Measurements from ENCODE around the gene GTPBP1. TPM values are rescaled to one million over a fixed set of nuclear protein-coding genes. Genes with fewer than 3 reads are reported as not detected.

Gene GTPBP1
- total RNA-seq, 1 donor = 35.4 TPM

DNA sequence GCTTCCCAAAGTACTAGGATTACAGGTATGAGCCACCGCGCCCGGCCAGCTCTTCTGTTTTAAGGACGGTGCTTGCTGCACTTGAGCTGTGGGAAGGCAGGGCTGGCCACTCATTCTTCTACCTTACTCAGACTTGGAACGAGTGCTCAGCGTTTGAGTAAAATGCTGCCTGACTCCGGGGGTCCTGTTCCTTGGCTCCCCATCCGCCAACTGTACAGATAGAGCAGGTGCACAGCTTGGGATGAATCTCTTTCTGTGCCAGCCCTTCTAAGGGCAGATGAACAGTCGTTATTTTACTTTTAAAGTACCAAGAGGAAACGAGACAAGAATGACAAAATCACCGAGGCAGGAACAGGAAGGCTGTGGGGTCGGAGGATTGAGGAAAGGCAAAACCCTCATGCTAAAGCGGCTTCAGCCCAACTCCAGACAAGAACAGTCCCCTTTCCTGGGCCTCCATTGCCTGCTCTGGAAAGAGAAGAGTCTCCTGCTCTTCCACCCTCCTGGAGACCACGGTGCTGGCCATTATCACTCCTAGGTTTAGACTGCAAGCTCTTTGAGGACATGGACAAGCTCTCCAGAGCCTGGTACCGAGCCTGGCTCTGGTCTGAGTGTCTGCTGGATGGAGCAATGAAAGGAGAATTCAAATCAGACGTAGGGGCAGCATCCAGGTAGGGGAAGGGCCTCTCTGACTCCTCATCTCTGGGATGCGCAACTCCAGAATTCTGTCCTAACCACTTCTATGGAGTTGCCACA is 51.1 kb downstream of the GTPBP1 start:
- peak overlapping the region; percentile 68 for H3K4me3 ChIP-seq (ENCODE audit: low read depth, low read length)
- no peak for DNase-seq (ENCODE audit: low read depth)
- TF ChIP-seq, protein P1, sequence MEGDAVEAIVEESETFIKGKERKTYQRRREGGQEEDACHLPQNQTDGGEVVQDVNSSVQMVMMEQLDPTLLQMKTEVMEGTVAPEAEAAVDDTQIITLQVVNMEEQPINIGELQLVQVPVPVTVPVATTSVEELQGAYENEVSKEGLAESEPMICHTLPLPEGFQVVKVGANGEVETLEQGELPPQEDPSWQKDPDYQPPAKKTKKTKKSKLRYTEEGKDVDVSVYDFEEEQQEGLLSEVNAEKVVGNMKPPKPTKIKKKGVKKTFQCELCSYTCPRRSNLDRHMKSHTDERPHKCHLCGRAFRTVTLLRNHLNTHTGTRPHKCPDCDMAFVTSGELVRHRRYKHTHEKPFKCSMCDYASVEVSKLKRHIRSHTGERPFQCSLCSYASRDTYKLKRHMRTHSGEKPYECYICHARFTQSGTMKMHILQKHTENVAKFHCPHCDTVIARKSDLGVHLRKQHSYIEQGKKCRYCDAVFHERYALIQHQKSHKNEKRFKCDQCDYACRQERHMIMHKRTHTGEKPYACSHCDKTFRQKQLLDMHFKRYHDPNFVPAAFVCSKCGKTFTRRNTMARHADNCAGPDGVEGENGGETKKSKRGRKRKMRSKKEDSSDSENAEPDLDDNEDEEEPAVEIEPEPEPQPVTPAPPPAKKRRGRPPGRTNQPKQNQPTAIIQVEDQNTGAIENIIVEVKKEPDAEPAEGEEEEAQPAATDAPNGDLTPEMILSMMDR (IDR thresholded peaks at IDR 0.05; ENCODE audit: insufficient read depth, low read depth, low read length) = no peak

DNA sequence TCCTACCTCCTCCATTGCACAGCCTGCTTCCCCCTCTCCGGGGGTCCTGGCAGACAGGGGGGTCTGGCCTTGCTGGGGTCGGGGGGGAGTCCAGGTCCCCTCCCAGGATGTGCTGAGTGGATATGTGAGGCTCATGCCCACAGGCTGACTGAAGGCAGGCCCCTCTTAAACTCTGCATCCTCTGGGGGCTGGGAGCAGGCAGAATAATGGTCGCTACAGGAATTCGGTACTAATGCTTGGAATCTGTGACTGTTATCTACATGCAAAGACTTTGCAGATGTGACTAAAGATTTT is 51.7 kb downstream of the GTPBP1 start:
- no peak for DNase-seq (ENCODE audit: low read depth)
- H3K4me3 ChIP-seq (ENCODE audit: low read depth, low read length) = no peak overlapping the region
- TF ChIP-seq, protein P1 (IDR thresholded peaks at IDR 0.05; ENCODE audit: insufficient read depth, low read depth, low read length) = no peak

DNA sequence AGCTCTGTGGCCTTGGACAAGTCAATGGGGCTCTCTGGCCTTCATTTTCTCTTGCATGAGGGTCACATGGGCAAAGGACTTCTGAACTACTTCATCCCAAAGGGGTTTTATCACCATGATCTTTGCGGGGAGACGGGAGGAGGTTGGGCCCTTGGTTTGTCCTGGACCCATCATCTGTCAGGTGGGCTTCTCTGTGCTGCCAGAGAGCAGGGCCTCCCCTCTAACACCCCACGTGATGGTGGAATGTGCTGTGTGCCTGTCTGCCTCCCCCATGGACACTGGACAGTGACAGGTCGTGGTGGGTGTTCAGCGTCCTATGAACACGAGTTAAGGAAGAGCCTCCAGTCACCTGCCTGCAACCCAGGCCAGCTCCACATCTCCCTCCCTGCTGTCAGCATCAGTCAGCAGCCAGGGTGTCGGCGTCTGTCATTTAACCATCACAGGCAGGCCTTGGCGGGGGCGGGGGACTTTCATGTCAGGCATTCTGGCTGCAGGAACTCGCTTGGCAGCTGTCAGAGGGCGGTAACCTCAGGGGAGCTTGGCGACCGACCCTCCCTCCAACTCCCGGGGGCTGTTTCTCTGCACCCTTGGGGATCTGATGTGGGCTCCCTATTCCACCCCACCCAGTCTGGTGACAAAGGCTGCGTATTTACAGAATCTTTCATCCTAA is 52.7 kb downstream of the GTPBP1 start:
- TF ChIP-seq, protein P1 (IDR thresholded peaks at IDR 0.05; ENCODE audit: insufficient read depth, low read depth, low read length) = no peak
- no peak for DNase-seq (ENCODE audit: low read depth)
- no peak overlapping the region for H3K4me3 ChIP-seq (ENCODE audit: low read depth, low read length)

DNA sequence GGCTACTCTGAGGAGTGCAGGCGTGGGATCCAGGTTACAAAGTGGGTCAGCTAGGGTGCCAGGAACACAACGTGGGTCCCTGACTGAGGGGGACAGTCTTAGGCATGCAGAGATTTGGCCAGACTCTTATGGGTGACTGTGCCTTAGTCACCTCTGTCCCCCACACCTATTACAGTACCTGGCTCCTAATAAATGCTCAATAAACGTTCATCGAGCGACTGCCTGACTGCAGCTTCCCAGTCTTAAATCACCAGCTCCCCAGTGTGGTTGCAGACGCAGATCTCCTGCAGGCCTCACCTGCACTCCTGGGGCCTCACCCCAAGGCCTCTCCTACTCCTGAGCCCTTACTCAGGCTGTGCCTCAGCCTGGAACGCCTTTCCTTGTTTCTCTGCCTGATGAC is 53.3 kb downstream of the GTPBP1 start:
- TF ChIP-seq, protein P1 (IDR thresholded peaks at IDR 0.05; ENCODE audit: insufficient read depth, low read depth, low read length) = no peak
- DNase-seq (ENCODE audit: low read depth) = no peak
- H3K4me3 ChIP-seq (ENCODE audit: low read depth, low read length) = no peak overlapping the region

DNA sequence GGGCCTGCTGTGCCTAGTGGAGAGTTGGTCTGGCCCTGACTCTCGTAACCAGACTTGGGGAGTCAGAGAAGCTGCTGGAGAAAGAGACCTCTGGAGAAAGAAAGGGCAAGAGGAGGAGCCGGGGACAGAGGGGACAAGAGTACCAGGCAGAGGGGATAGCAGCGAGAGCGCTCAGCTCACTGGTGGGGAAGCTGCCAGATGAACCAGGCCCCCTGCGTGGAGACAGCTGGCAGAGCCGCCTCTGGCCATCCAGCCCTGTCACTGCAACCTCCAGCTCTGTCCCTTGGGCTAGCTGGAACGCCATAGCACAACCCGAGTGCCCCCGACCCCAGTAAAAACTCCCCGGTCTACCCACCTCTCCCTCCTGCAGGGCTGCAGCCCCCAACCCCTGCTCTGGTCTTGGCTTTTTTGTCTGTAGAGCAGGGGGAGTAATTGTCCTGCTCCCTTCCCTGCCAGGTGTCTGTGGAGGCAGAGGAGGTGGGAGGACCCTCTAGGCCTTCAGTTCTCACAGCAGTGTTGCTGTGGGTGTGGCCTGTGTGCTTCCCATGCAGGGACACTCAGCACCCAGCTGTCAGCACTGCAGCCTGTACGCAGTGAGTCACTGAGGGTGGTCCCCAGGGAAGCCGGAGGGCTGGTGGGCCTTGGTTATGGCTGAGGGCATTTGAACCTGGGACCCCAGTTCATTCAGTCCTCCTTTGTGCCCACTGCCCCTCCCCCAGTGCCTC is 54.9 kb downstream of the GTPBP1 start:
- DNase-seq (ENCODE audit: low read depth) = no peak
- TF ChIP-seq, protein P1 (IDR thresholded peaks at IDR 0.05; ENCODE audit: insufficient read depth, low read depth, low read length) = no peak
- no peak overlapping the region for H3K4me3 ChIP-seq (ENCODE audit: low read depth, low read length)

DNA sequence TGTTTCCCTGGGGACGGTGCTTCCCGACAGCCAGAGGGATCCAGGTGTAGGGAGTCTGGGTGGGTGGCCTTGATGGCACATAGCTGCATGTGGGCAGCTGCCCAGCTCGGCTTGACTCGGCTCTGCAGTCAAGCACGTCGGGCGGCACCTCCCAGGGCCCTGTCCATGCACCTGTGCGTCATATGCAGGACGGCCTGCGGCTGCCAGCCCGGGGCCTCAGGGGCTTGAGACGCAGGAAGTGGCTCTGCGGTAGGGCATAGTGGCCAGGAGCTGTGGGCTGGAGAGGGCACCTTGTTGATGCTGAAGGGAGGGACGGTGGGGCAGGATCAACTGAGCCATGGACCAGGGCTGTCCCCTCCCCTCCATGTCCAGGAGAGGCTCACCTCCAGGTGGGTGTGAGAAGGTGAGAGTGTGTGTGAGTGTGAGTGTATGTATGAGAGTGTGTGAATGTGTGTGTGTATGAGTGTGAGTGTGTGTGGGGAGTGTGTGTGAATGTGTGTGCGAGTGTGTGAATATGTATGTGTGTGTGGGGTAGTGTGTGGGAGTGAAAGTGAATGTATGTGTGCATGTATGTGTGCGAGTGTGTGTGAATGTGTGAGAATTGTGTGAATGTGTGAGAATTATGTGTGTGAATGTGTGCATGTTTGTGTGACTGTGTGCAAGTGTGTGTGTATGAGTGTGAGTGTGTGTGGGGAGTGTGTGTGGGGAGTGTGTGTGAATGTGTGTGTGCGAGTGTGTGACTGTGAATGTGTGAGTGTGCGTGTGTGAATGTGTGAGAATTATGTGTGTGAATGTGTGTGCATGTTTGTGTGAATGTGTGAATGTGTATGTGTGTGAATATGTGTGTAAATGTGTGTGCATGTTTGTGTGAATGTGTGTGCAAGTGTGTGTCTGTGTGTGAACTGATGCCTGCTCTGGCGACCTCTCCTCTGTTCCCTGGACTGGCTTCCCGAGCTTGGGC is 55.7 kb downstream of the GTPBP1 start:
- H3K4me3 ChIP-seq (ENCODE audit: low read depth, low read length) = no peak overlapping the region
- TF ChIP-seq, protein P1 (IDR thresholded peaks at IDR 0.05; ENCODE audit: insufficient read depth, low read depth, low read length) = no peak
- no peak for DNase-seq (ENCODE audit: low read depth)

All from fibroblast of villous mesenchyme (primary cell).